ENCODE measurements around the gene ATG4C. TPM values are rescaled to one million over a fixed set of nuclear protein-coding genes. Genes with fewer than 3 reads are reported as not detected.

The ATG4C gene
- polyA plus RNA-seq, 1 donor (not counting 4 experiments of a cell fraction or from before 2014, with no cell fraction given) = 9.1 TPM

DNA sequence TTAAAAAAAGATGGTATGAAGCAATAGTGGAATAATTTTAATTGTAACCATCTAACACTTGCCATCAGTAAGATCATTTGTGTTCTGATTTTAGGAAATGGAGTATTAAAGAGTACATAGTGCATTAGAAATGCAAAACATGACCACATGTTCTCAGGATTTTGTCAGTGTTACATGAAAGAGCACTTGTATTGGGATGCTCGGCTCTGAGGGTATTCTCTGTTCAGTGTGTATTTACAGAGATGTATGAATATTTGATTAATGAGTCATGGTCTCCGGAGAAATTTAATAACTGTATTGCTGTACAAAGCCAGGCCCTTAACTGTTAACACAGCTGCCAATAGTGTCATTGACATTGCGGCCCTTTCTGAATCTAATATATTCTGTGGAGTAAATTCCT is 91.7 kb downstream of the ATG4C start:
- no peaks in the 10 kb centered on the region for H3K9me3 ChIP-seq (ENCODE audit: control insufficient read depth, low read depth, low read length)
- no peak for DNase-seq (ENCODE audit: low read depth, low spot score)

DNA sequence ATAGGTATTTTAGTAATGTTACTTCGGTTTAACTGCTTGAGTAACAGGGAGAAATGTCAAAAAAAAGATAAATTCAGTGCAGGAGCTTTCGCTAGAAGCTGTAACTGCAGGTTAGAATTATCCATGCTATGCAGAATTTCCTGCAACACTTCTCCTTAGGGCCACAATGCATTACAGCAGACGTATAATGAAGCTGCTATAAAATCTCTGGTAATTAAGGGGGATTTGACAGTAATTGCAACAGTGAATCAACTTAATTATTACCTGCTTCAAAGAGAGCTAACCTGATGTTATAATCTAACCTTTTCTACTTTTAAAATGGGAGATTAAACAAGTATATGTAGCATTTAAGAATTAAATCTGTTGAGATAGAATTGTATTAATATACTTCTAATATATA is 92.6 kb downstream of the ATG4C start:
- Histone ChIP-seq H3K4me3 (ENCODE audit: control insufficient read depth in 2 of 3, extremely low read depth in 1 of 3, insufficient read depth in 2 of 3, low read depth in 1 of 3, low read length in 3 of 3) (no peak overlapping the region), H2AFZ (ENCODE audit: control insufficient read depth, low read length) (no peak overlapping the region), H3K4me2 (ENCODE audit: control insufficient read depth, extremely low read depth, insufficient read depth, low read depth, low read length) (no peak overlapping the region), H3K36me3 (ENCODE audit: control insufficient read depth in 2 of 2, extremely low read depth in 1 of 2, insufficient read depth in 2 of 2, low read length in 2 of 2) (no peaks in the 10 kb centered on the region), H3K79me2 (ENCODE audit: control insufficient read depth, insufficient read depth, low read length) (no peaks in the 10 kb centered on the region), H3K9me3 (ENCODE audit: control insufficient read depth, low read depth, low read length) (no peaks in the 10 kb centered on the region), H3K9me1 (ENCODE audit: control insufficient read depth, extremely low read depth, insufficient read depth, low read length) (no peaks in the 10 kb centered on the region), H3K9ac (ENCODE audit: control insufficient read depth, extremely low read depth, insufficient read depth, low read length) (no peak overlapping the region), H4K20me1 (ENCODE audit: control insufficient read depth, extremely low read depth, insufficient read depth, low read length) (no peaks in the 10 kb centered on the region), H3K27me3 (ENCODE audit: control insufficient read depth, extremely low read depth, insufficient read depth, low read length) (no peaks in the 10 kb centered on the region), H3K4me1 (ENCODE audit: control insufficient read depth, extremely low read depth, insufficient read depth, low read length) (no peaks in the 10 kb centered on the region), H3K27ac (ENCODE audit: control insufficient read depth, insufficient read depth, low read length) (no peak overlapping the region)
- dilution Hi-C loops (cut with MboI; ENCODE audit: extremely low pct_ligation_motif_present, low sequenced_read_pairs) = no loop called here
- FAIRE-seq (no peak), DNase-seq (ENCODE audit: low read depth, low spot score) (no peak)
- no peak for TF ChIP-seq EZH2 (IDR thresholded peaks at IDR 0.05; ENCODE audit: low read length)
- TF ChIP-seq, protein P1, sequence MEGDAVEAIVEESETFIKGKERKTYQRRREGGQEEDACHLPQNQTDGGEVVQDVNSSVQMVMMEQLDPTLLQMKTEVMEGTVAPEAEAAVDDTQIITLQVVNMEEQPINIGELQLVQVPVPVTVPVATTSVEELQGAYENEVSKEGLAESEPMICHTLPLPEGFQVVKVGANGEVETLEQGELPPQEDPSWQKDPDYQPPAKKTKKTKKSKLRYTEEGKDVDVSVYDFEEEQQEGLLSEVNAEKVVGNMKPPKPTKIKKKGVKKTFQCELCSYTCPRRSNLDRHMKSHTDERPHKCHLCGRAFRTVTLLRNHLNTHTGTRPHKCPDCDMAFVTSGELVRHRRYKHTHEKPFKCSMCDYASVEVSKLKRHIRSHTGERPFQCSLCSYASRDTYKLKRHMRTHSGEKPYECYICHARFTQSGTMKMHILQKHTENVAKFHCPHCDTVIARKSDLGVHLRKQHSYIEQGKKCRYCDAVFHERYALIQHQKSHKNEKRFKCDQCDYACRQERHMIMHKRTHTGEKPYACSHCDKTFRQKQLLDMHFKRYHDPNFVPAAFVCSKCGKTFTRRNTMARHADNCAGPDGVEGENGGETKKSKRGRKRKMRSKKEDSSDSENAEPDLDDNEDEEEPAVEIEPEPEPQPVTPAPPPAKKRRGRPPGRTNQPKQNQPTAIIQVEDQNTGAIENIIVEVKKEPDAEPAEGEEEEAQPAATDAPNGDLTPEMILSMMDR (optimal IDR thresholded peaks at IDR 0.05 in 1 of 3, IDR thresholded peaks at IDR 0.05 in 1 of 3, conservative IDR thresholded peaks at IDR 0.05 in 1 of 3; ENCODE audit: extremely low read depth in 1 of 3, insufficient read depth in 2 of 3, low read length in 3 of 3) = no peak

More for the DNA sequence above, 91.7 kb downstream of the ATG4C start:
- H3K9ac ChIP-seq (ENCODE audit: control insufficient read depth, extremely low read depth, insufficient read depth, low read length) = no peak overlapping the region
- H2AFZ ChIP-seq (ENCODE audit: control insufficient read depth, low read length) = no peak overlapping the region
- no peaks in the 10 kb centered on the region for H3K36me3 ChIP-seq (ENCODE audit: control insufficient read depth in 2 of 2, extremely low read depth in 1 of 2, insufficient read depth in 2 of 2, low read length in 2 of 2)
- no peak overlapping the region for H3K4me2 ChIP-seq (ENCODE audit: control insufficient read depth, extremely low read depth, insufficient read depth, low read depth, low read length)
- no peaks in the 10 kb centered on the region for H3K27me3 ChIP-seq (ENCODE audit: control insufficient read depth, extremely low read depth, insufficient read depth, low read length)
- no peaks in the 10 kb centered on the region for H3K79me2 ChIP-seq (ENCODE audit: control insufficient read depth, insufficient read depth, low read length)
- no peaks in the 10 kb centered on the region for H3K9me1 ChIP-seq (ENCODE audit: control insufficient read depth, extremely low read depth, insufficient read depth, low read length)
- TF ChIP-seq EZH2 (IDR thresholded peaks at IDR 0.05; ENCODE audit: low read length) = no peak
- TF ChIP-seq, protein P1 (optimal IDR thresholded peaks at IDR 0.05 in 1 of 3, IDR thresholded peaks at IDR 0.05 in 1 of 3, conservative IDR thresholded peaks at IDR 0.05 in 1 of 3; ENCODE audit: extremely low read depth in 1 of 3, insufficient read depth in 2 of 3, low read length in 3 of 3) = no peak
- no peak for FAIRE-seq
- H3K27ac ChIP-seq (ENCODE audit: control insufficient read depth, insufficient read depth, low read length) = no peak overlapping the region
- no peaks in the 10 kb centered on the region for H4K20me1 ChIP-seq (ENCODE audit: control insufficient read depth, extremely low read depth, insufficient read depth, low read length)
- dilution Hi-C loops (cut with MboI; ENCODE audit: extremely low pct_ligation_motif_present, low sequenced_read_pairs) = no loop called here
- H3K4me3 ChIP-seq (ENCODE audit: control insufficient read depth in 2 of 3, extremely low read depth in 1 of 3, insufficient read depth in 2 of 3, low read depth in 1 of 3, low read length in 3 of 3) = no peak overlapping the region
- no peaks in the 10 kb centered on the region for H3K4me1 ChIP-seq (ENCODE audit: control insufficient read depth, extremely low read depth, insufficient read depth, low read length)

Data from keratinocyte (primary cell).